Panc1 (cell line): ENCODE measurements around the gene AGAP1. TPM values are rescaled to one million over a fixed set of nuclear protein-coding genes. Genes with fewer than 3 reads are reported as not detected.

Experiments
- ATAC-seq: fragments of 200-7000 bp; cut with Tn5 transposase; 2 replicates; pipeline ENCODE4 v1.9.1; 2020; ENCODE audit warnings: mild to moderate bottlenecking, moderate library complexity
- BruUV-seq: library from RNA; stranded (reverse); fragments of 400-500 nt; replicated peaks from 2 replicates; lab custom pipeline; 2021; lab: Mats Ljungman, UMichigan
- CTCF ChIA-PET: fragments of 300-600 bp; sonication (Branson Sonifier 250); formaldehyde crosslinking; loops from one replicate; lab custom pipeline; 2022; ENCODE audit warnings: antibody characterized with exemption; lab: Charles Lee
- POLR2A ChIA-PET: fragments of 300-600 bp; sonication (Branson Sonifier 250); formaldehyde crosslinking; loops from one replicate; lab custom pipeline; 2022; ENCODE audit warnings: antibody characterized with exemption; lab: Charles Lee
- DNase-seq: peaks from one replicate; pipeline ENCODE4 v3.0.0-alpha.2; 2010; ENCODE audit warnings: low read depth, low spot score
- H3K27ac ChIP-seq: 2 replicates; pipeline ENCODE4 v1.5.1; 2011; ENCODE audit warnings: mild to moderate bottlenecking, low read length, inconsistent platforms
- H3K27me3 ChIP-seq: fragments of 200-500 bp; sonication (Bioruptor generic); 2 replicates; pipeline ENCODE4 v1.6.0; 2014; ENCODE audit warnings: low read length, inconsistent platforms; ENCODE audit not compliant: control insufficient read depth, insufficient read depth
- H3K36me3 ChIP-seq: fragments of 200-500 bp; sonication (Bioruptor generic); 2 replicates; pipeline ENCODE4 v1.5.1; 2014; ENCODE audit warnings: inconsistent platforms, mild to moderate bottlenecking, low read length, moderate library complexity; ENCODE audit not compliant: control insufficient read depth, insufficient read depth
- H3K4me1 ChIP-seq: 2 replicates; pipeline ENCODE4 v1.5.1; 2011; ENCODE audit warnings: inconsistent platforms, mild to moderate bottlenecking, low read length, moderate library complexity; ENCODE audit not compliant: control insufficient read depth, insufficient read depth
- H3K4me3 ChIP-seq, 2 experiments: 2 replicates each; pipeline ENCODE4 v1.5.1; 2011 to 2012; ENCODE audit warnings: low read depth in 2 of 2, low read length in 2 of 2, mild to moderate bottlenecking in 2 of 2, inconsistent platforms in 1 of 2, moderate library complexity in 1 of 2
- H3K9me3 ChIP-seq: fragments of 200-500 bp; sonication (Bioruptor generic); 2 replicates; pipeline ENCODE4 v1.5.1; 2014; ENCODE audit warnings: low read depth, mild to moderate bottlenecking, inconsistent platforms, low read length, moderate library complexity; ENCODE audit not compliant: control insufficient read depth, insufficient read depth
- POLR2AphosphoS5 ChIP-seq: IDR thresholded peaks from 2 replicates; pipeline ENCODE4 v1.6.1; 2012; ENCODE audit warnings: mild to moderate bottlenecking, low read depth, low read length, moderate library complexity
- SIN3A ChIP-seq: IDR thresholded peaks from 2 replicates; pipeline ENCODE4 v1.6.1; 2012; ENCODE audit warnings: low read depth, mild to moderate bottlenecking, low read length, moderate library complexity, borderline replicate concordance; ENCODE audit not compliant: insufficient read depth
- TCF7L2 ChIP-seq: IDR thresholded peaks from 2 replicates; pipeline ENCODE4 v1.6.1; 2011; ENCODE audit warnings: mild to moderate bottlenecking, low read depth, low read length, inconsistent platforms
- in situ Hi-C: cut with HindIII; loops from 2 replicates; pipeline ENCODE4 v1.10.0; 2016; ENCODE audit warnings: low sequenced_read_pairs, low pct_unique_long_range_greater_than_20kb
- intact Hi-C: fragments of 100-400 bp; cut with micrococcal nuclease; formaldehyde crosslinking; loops from one replicate; pipeline ENCODE4 v1.10.0; 2022; ENCODE audit not compliant: unreplicated experiment
- total RNA-seq: library from RNA; stranded (reverse); gene quantifications from one replicate; pipeline ENCODE4 v1.2.1, GENCODE V29; 2021; ENCODE audit not compliant: unreplicated experiment
- TF ChIP-seq, protein P1 (sequence below): fragments of 450-650 bp; IDR thresholded peaks from 2 replicates; pipeline ENCODE4 v1.5.1; 2017; ENCODE audit warnings: mild to moderate bottlenecking
- TF ChIP-seq, protein P2 (sequence below), 2 experiments: IDR thresholded peaks; 2 replicates each; pipeline ENCODE4 v1.6.1; 2011 to 2012; ENCODE audit warnings: low read depth in 2 of 2, control low read depth in 1 of 2, low read length in 1 of 2, mild to moderate bottlenecking in 1 of 2, moderate library complexity in 1 of 2; ENCODE audit not compliant: insufficient read depth in 1 of 2

The AGAP1 gene
- total RNA-seq, 1 experiment from 2014 or later, result 38.9 TPM

GRCh38 chr2:235747001-235747785, 253.3 kb downstream of the AGAP1 start:
- DNase-seq (no peak), ATAC-seq (no peak)
- no TSS peak for BruUV-seq
- H3K36me3 ChIP-seq, result no peaks in the 10 kb centered on the region
- in situ Hi-C loops (no loop called here), intact Hi-C loops (loop anchor here (10.0 kb wide), 1 partner anchor 612 kb away; no protein-coding TSS in a partner anchor)
- no peaks in the 10 kb centered on the region for H3K4me1 ChIP-seq
- H3K9me3 ChIP-seq, result no peaks in the 10 kb centered on the region
- ChIA-PET POLR2A (no interaction called here), CTCF (interaction anchor here (0.8 to 1.3 kb wide), 2 partner anchors 12 to 19 kb away, joined by 6 to 12 read pairs; no protein-coding TSS in a partner anchor)
- H3K4me3 ChIP-seq, result no peak overlapping the region
- TF ChIP-seq, protein P1, sequence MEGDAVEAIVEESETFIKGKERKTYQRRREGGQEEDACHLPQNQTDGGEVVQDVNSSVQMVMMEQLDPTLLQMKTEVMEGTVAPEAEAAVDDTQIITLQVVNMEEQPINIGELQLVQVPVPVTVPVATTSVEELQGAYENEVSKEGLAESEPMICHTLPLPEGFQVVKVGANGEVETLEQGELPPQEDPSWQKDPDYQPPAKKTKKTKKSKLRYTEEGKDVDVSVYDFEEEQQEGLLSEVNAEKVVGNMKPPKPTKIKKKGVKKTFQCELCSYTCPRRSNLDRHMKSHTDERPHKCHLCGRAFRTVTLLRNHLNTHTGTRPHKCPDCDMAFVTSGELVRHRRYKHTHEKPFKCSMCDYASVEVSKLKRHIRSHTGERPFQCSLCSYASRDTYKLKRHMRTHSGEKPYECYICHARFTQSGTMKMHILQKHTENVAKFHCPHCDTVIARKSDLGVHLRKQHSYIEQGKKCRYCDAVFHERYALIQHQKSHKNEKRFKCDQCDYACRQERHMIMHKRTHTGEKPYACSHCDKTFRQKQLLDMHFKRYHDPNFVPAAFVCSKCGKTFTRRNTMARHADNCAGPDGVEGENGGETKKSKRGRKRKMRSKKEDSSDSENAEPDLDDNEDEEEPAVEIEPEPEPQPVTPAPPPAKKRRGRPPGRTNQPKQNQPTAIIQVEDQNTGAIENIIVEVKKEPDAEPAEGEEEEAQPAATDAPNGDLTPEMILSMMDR, result no peak
- TF ChIP-seq SIN3A, result no peak
- TF ChIP-seq, protein P2, sequence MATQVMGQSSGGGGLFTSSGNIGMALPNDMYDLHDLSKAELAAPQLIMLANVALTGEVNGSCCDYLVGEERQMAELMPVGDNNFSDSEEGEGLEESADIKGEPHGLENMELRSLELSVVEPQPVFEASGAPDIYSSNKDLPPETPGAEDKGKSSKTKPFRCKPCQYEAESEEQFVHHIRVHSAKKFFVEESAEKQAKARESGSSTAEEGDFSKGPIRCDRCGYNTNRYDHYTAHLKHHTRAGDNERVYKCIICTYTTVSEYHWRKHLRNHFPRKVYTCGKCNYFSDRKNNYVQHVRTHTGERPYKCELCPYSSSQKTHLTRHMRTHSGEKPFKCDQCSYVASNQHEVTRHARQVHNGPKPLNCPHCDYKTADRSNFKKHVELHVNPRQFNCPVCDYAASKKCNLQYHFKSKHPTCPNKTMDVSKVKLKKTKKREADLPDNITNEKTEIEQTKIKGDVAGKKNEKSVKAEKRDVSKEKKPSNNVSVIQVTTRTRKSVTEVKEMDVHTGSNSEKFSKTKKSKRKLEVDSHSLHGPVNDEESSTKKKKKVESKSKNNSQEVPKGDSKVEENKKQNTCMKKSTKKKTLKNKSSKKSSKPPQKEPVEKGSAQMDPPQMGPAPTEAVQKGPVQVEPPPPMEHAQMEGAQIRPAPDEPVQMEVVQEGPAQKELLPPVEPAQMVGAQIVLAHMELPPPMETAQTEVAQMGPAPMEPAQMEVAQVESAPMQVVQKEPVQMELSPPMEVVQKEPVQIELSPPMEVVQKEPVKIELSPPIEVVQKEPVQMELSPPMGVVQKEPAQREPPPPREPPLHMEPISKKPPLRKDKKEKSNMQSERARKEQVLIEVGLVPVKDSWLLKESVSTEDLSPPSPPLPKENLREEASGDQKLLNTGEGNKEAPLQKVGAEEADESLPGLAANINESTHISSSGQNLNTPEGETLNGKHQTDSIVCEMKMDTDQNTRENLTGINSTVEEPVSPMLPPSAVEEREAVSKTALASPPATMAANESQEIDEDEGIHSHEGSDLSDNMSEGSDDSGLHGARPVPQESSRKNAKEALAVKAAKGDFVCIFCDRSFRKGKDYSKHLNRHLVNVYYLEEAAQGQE (IDR thresholded peaks at IDR 0.05; ENCODE audit: insufficient read depth in 1 of 2, low read depth in 2 of 2, low read length in 1 of 2), result no peak
- H3K27me3 ChIP-seq, result no peaks in the 10 kb centered on the region
- no peak overlapping the region for H3K27ac ChIP-seq

DNA sequence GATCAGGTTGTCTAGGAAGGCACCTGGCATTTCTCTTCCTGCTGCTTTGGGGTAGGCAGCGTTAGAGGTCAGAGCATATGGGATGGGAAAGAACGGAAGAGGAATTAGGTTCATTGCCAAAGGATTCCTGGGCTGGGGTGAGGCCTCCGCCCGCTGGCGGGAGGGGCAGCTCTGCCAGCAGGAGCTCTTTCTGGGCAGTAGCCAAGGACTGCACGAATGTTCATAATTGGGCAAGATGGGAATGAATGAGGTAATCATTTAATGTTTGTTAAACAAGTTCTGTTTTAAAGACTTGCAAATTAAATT, 253.9 kb downstream of the AGAP1 start:
- H3K27me3 ChIP-seq, result no peaks in the 10 kb centered on the region
- no peaks in the 10 kb centered on the region for H3K36me3 ChIP-seq
- intact Hi-C loops, result loop anchor here (10.0 kb wide), 1 partner anchor 613 kb away; no protein-coding TSS in a partner anchor
- in situ Hi-C loops, result no loop called here
- no peak overlapping the region for H3K4me3 ChIP-seq
- no peak overlapping the region for H3K27ac ChIP-seq
- BruUV-seq, result no TSS peak
- CTCF ChIA-PET, result no interaction called here
- H3K9me3 ChIP-seq, result no peaks in the 10 kb centered on the region
- DNase-seq, result no peak
- TF ChIP-seq, protein P1, result no peak
- TF ChIP-seq POLR2AphosphoS5 (no peak), SIN3A (no peak), TCF7L2 (no peak)
- TF ChIP-seq, protein P2 (IDR thresholded peaks at IDR 0.05; ENCODE audit: insufficient read depth in 1 of 2, low read depth in 2 of 2, low read length in 1 of 2), result no peak
- POLR2A ChIA-PET, result no interaction called here
- no peak for ATAC-seq
- no peaks in the 10 kb centered on the region for H3K4me1 ChIP-seq
